GM12878 (cell line): Measurements from ENCODE around the gene NSD2. TPM values are rescaled to one million over a fixed set of nuclear protein-coding genes. Genes with fewer than 3 reads are reported as not detected.

Experiments used
- ATAC-seq: fragments of 200-7000 bp; cut with Tn5 transposase; 3 replicates; pipeline ENCODE4 v1.9.1; 2020; ENCODE audit warnings: mild to moderate bottlenecking, moderate library complexity
- BruUV-seq: library from RNA; stranded (reverse); fragments of 400-500 nt; replicated peaks from 2 replicates; lab custom pipeline; 2021; lab: Mats Ljungman, UMichigan
- CTCF ChIA-PET: fragments of 300-600 bp; sonication (Branson Sonifier 250); formaldehyde crosslinking; extraction: SDS; loops from one replicate; lab custom pipeline; 2021; ENCODE audit warnings: inconsistent platforms; lab: Yijun Ruan, JAX
- POLR2A ChIA-PET: fragments of 350-600 bp; formaldehyde crosslinking; extraction: SDS; loops from one replicate; lab custom pipeline; 2021; ENCODE audit warnings: inconsistent platforms; lab: Charles Lee
- RAD21 ChIA-PET: fragments of 300-600 bp; sonication (Branson Sonifier 250); formaldehyde crosslinking; loops from one replicate; lab custom pipeline; 2023; ENCODE audit warnings: antibody characterized with exemption; ENCODE audit not compliant: unreplicated experiment; lab: Charles Lee
- SMC1A ChIA-PET: fragments of 300-600 bp; sonication (Branson Sonifier 250); formaldehyde crosslinking; loops from one replicate; lab custom pipeline; 2023; ENCODE audit not compliant: unreplicated experiment, uncharacterized antibody; lab: Charles Lee
- DNase-seq: peaks from one replicate; pipeline ENCODE4 v3.0.0-alpha.2; 2011; ENCODE audit warnings: low read depth, low spot score
- FAIRE-seq: peaks from 3 replicates; lab custom pipeline; 2011; peaks lifted over from hg19 to GRCh38; lab: Jason Lieb, UNC
- H2AFZ ChIP-seq: 2 replicates; pipeline ENCODE4 v1.6.0; 2011; ENCODE audit warnings: low read depth, low read length, control low read depth; ENCODE audit not compliant: control insufficient read depth
- H3K27ac ChIP-seq: 2 replicates; pipeline ENCODE4 v1.5.1; 2011; ENCODE audit warnings: control low read depth; ENCODE audit not compliant: control insufficient read depth, insufficient read depth
- H3K27me3 ChIP-seq, 2 experiments: replicated peaks in 1 of 2; 2 replicates each; pipeline versions ENCODE4 v1.6.0 to v1.6.1; 2011; ENCODE audit warnings: low read length in 1 of 2; ENCODE audit not compliant: control insufficient read depth in 2 of 2, insufficient read depth in 2 of 2
- H3K36me3 ChIP-seq, 2 experiments: 2 replicates each; pipeline ENCODE4 v1.5.1; 2011; ENCODE audit warnings: low read length in 1 of 2; ENCODE audit not compliant: control insufficient read depth in 2 of 2, insufficient read depth in 2 of 2
- H3K4me1 ChIP-seq: 2 replicates; pipeline ENCODE4 v1.6.1; 2011; ENCODE audit warnings: mild to moderate bottlenecking, low read length, moderate library complexity, mixed read lengths; ENCODE audit not compliant: control insufficient read depth, insufficient read depth
- H3K4me2 ChIP-seq: 2 replicates; pipeline ENCODE4 v1.6.0; 2011; ENCODE audit warnings: control low read depth; ENCODE audit not compliant: control insufficient read depth, insufficient read depth
- H3K4me3 ChIP-seq: fragments of 200-600 bp; sonication (generic); 2 replicates; pipeline ENCODE4 v1.5.1; 2016
- H3K79me2 ChIP-seq: 2 replicates; pipeline ENCODE4 v1.6.0; 2011; ENCODE audit warnings: low read length; ENCODE audit not compliant: control insufficient read depth, insufficient read depth
- H3K9ac ChIP-seq: 2 replicates; pipeline ENCODE4 v1.8.0; 2011; ENCODE audit warnings: low read length, control low read depth, mixed read lengths; ENCODE audit not compliant: control insufficient read depth, insufficient read depth
- H3K9me3 ChIP-seq: replicated peaks from 3 replicates; pipeline ENCODE4 v1.5.1; 2011; ENCODE audit warnings: mild to moderate bottlenecking, low read length; ENCODE audit not compliant: control insufficient read depth, insufficient read depth
- H4K20me1 ChIP-seq: 2 replicates; pipeline ENCODE4 v1.6.0; 2011; ENCODE audit not compliant: control insufficient read depth, insufficient read depth
- IKZF1 ChIP-seq: fragments of 450-650 bp; conservative IDR thresholded peaks from 2 replicates; pipeline ENCODE4 v1.6.1; 2017; ENCODE audit warnings: antibody characterized with exemption, mild to moderate bottlenecking
- MYC ChIP-seq: IDR thresholded peaks from 2 replicates; pipeline ENCODE4 v1.6.1; 2011; ENCODE audit warnings: mild to moderate bottlenecking, low read length, moderate library complexity, inconsistent platforms; ENCODE audit not compliant: insufficient read depth, insufficient replicate concordance, insufficient read length, severe bottlenecking
- POLR2A ChIP-seq: IDR thresholded peaks from 2 replicates; pipeline ENCODE4 v1.6.1; 2011; ENCODE audit warnings: low read depth, mild to moderate bottlenecking, low read length
- SIN3A ChIP-seq: IDR thresholded peaks from 2 replicates; pipeline ENCODE4 v1.6.1; 2012; ENCODE audit warnings: low read depth, low read length, improper control_type of control experiment
- TAF1 ChIP-seq: IDR thresholded peaks from 2 replicates; pipeline ENCODE4 v1.6.1; 2011; ENCODE audit warnings: mild to moderate bottlenecking, low read depth, low read length, borderline replicate concordance
- WGBS: methylation state at CpG from one replicate; pipeline ENCODE4 v1.1.6; 2016; ENCODE audit warnings: low lambda C conversion rate; ENCODE audit not compliant: insufficient replicate concordance, insufficient coverage; ENCODE audit errors: missing lambda C conversion rate; 5-methylcytosine and 5-hydroxymethylcytosine counted together
- in situ Hi-C: fragments of 300-500 bp; cut with MboI; formaldehyde crosslinking; loops from 9 replicates; pipeline ENCODE4 v1.14.3; 2018; ENCODE audit warnings: mixed read lengths
- intact Hi-C: fragments of 100-400 bp; cut with micrococcal nuclease; formaldehyde crosslinking; loops from one replicate; pipeline ENCODE4 v1.14.2; 2022; ENCODE audit not compliant: unreplicated experiment
- polyA plus RNA-seq, 11 experiments: library from polyadenylated mRNA; depleted of rRNA in 4 of 11; unstranded in 6 of 11; stranded (reverse) in 5 of 11; fragments of >200 nt; fragmentation: Nextera tagmentation in 4 of 11; fragmentation: Illumina TruSeq in 1 of 11; extraction: Ambion mirVana in 4 of 11; extraction: Trizol in 1 of 11; gene quantifications; 1 replicate in 1 of 11; 2 replicates in 10 of 11; pipeline versions ENCODE4 v1.2.1 to v1.2.3, GENCODE V29; 2011 to 2016; ENCODE audit warnings: inconsistent platforms in 2 of 11, missing spikeins in 2 of 11, low read depth in 1 of 11
- total RNA-seq, 4 experiments: library from RNA; depleted of rRNA in 3 of 4; stranded (reverse); fragments of >200 nt in 3 of 4; fragmentation: Illumina TruSeq in 1 of 4; extraction: Trizol in 1 of 4; gene quantifications; 2 replicates each; pipeline versions ENCODE4 v1.2.1 to v1.2.3, GENCODE V29; 2013 to 2021

NSD2 gene
- total and polyA plus RNA-seq, 10 of the 15 experiments (the other 5 are each of a cell fraction or from before 2014, with no cell fraction given) = 8.6 to 139 (median 67.2) TPM

DNA sequence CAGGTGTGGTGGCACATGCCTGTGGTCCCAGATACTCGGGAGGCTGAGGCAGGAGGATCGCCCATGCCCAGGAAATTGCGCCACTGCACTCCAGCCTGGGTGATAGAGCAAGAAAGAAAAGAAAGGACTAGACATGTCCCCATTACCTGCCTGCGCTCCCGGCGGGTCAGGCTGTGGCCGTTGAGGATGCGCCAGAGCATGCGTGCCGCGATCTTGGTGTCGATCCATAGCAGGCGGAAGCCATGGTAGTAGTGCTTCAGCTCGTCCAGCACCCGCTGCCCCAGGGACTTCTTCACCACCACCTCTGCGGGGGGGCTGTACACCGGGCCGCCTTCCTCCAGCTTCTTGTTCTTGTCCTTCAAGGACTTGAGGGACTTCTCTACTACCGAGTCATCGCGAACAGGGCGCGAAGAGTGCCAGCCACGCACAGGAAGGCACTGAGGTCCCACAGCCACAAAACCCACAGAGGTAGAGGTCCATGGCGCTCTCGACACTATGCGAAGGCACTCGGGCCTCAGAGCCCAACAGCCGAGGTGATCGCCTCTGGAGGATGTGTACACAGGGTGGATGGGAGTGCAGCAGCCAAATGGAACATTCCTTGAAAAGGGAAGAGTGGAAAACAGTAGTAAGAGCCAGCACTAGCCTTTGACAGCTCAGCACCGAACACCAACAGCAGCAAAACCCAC, 29.8 kb upstream of the NSD2 start:
- 97% methylated on average over 30 of the region's 31 CpGs for WGBS
- Histone ChIP-seq H3K27me3 (no peaks in the 10 kb centered on the region), H4K20me1 (no peaks in the 10 kb centered on the region), H3K4me1 (no peaks in the 10 kb centered on the region), H3K4me3 (no peak overlapping the region), H3K9ac (no peak overlapping the region), H3K9me3 (no peaks in the 10 kb centered on the region), H3K4me2 (no peak overlapping the region), H2AFZ (no peak overlapping the region), H3K27ac (no peak overlapping the region), H3K36me3 (peaks cover 14 to 18% of the 10 kb centered on the region in 2 experiments), H3K79me2 (no peaks in the 10 kb centered on the region; the same call in 1 of the 2 replicates)
- SMC1A ChIA-PET = no interaction called here
- no peak for ATAC-seq
- POLR2A ChIA-PET = no interaction called here
- CTCF ChIA-PET = no interaction called here
- in situ Hi-C loops (no loop called here), intact Hi-C loops (no loop called here)
- TF ChIP-seq SIN3A = no peak
- no peak for TF ChIP-seq IKZF1
- no peak for TF ChIP-seq POLR2A
- TF ChIP-seq TAF1 = no peak
- DNase-seq = no peak
- RAD21 ChIA-PET = no interaction called here
- no TSS peak for BruUV-seq
- no peak for FAIRE-seq

- H3K4me1 ChIP-seq = no peaks in the 10 kb centered on the region
- SMC1A ChIA-PET = no interaction called here
- H3K79me2 ChIP-seq = no peaks in the 10 kb centered on the region; the same call in 1 of the 2 replicates
- POLR2A ChIA-PET = no interaction called here
- no TSS peak for BruUV-seq
- ATAC-seq (no peak), DNase-seq (no peak), FAIRE-seq (no peak)
- no peak overlapping the region for H3K4me2 ChIP-seq
- H2AFZ ChIP-seq = no peak overlapping the region
- no peak overlapping the region for H3K9ac ChIP-seq
- H3K27ac ChIP-seq = no peak overlapping the region
- CTCF ChIA-PET = no interaction called here
- H4K20me1 ChIP-seq = no peaks in the 10 kb centered on the region
- H3K9me3 ChIP-seq = no peaks in the 10 kb centered on the region
- no peak overlapping the region for H3K4me3 ChIP-seq
- in situ Hi-C loops (no loop called here), intact Hi-C loops (no loop called here)
- RAD21 ChIA-PET = no interaction called here
- peaks cover 12 to 18% of the 10 kb centered on the region in 2 experiments for H3K36me3 ChIP-seq
- TF ChIP-seq SIN3A = no peak
- no peak for TF ChIP-seq MYC
- no peaks in the 10 kb centered on the region for H3K27me3 ChIP-seq
- WGBS = 86% methylated on average over 9 of the region's 9 CpGs
These were observed 29.3 kb upstream of the NSD2 start for GRCh38 chr4:1841887-1842210.
